Measurements from ENCODE around the gene SLC7A4.

Gene SLC7A4

DNA sequence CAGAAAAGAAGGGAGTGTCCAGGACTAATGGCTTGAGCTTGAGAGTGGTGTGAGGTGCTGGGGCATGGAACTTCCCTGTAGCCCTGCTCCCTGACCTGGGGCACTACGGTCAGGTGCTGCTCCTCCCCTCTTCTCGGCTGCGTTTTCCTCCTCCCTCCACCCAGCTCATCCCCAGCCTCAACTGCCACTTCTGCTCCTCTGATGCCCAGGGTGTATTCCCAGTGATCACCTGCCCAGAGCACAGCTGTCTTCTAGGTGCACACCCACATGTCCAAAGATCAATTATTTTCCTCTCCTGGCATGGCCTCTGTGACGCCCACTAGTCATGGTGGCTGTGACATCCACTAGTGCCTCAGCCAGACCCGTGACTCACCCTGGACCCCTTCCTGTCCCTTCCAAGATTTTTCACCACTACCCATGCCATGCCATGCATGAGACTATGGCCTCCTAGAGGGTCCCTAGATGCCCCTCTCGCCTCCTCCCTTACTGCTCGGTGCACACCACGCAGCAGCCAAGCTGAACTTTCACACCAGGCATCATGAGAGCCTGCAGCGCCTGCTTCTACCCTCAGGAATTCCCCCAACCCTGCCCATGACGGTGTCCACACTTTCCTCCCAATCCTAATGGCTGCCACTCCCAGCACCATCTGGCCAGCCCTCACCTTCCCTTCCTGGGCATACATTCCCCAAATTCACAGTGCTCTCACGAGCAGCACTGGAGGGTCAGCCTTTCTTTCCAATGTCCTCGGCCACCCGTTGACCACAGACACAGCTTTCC, 15.5 kb downstream of the SLC7A4 start:
- no peak for DNase-seq (ENCODE audit: low spot score)
- TF ChIP-seq CTCF (IDR thresholded peaks at IDR 0.05; ENCODE audit: extremely low read depth, insufficient read depth, missing control alignments), result no peak
- in situ Hi-C loops (cut with MboI; ENCODE audit: low pct_unique_long_range_greater_than_20kb, low sequenced_read_pairs, unreplicated experiment), result no loop called here

DNA sequence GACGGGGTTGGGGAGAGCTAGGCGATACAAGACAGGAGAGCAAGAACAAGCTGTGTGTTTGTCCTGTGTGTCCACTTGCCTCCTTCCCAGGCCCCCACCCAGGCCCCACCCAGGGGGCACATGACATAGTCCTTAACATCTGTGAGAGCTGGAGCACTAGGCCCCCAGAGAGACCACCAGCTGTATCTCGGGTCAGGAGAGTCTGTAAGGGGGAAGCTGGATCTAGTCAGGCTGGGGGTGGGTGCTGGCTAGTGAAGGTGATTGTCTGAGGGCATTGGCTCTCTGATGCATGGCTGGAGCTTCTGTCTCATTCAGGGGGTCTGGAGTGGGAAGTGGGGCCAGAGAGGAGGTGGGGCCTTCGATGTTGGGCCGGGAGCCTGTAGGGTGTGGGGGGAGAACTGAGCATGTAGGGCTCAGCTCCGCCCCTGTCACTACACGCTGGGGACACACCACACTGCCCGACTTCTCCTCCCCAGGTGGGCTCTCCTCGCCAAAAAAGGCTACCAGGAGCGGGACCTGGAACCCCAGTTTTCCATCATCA, 16.8 kb downstream of the SLC7A4 start:
- no peak for DNase-seq (ENCODE audit: low spot score)
- in situ Hi-C loops (cut with MboI; ENCODE audit: low pct_unique_long_range_greater_than_20kb, low sequenced_read_pairs, unreplicated experiment), result no loop called here
- TF ChIP-seq CTCF (IDR thresholded peaks at IDR 0.05; ENCODE audit: extremely low read depth, insufficient read depth, missing control alignments), result no peak

DNA sequence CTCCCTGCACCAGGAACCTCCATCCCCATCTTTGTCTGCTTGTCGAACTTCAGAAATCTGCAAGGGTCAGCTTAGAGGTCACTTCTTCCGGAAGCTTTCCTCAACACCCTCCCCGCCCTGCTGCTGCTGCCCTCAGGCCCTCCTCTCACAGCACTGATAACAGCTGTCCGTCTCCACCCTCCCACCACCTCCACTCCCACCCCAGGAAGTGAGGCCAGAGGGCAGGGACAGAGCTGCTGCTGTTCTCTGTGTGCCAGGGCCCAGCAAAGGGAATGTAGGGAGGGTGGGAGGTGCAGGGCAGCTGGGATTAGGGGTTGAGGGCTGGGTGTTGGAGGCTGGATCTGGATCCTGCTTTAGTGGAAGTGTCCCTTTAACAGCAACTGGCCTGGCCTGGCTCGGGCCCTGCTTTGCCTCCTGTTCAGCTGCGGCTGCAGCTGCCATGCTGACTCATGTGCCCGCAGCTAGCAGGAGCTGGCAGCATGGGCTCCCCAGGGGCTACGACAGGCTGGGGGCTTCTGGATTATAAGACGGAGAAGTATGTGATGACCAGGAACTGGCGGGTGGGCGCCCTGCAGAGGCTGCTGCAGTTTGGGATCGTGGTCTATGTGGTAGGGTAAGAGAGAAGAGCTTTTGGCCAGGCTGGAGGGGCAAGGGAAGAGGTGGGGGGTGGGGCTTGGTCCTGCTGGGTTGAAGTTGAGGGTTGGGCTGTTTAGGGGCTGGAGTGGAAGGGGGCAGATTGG, 17.5 kb downstream of the SLC7A4 start, which contains the start of gene P2RX6:
Gene P2RX6, plus strand, starts transcription at position 440 of the 740 bp plus-strand sequence. Its CDS starts 10 bp downstream, at position 450.
- no peak for TF ChIP-seq CTCF (IDR thresholded peaks at IDR 0.05; ENCODE audit: extremely low read depth, insufficient read depth, missing control alignments)
- in situ Hi-C loops (cut with MboI; ENCODE audit: low pct_unique_long_range_greater_than_20kb, low sequenced_read_pairs, unreplicated experiment), result no loop called here
- no peak for DNase-seq (ENCODE audit: low spot score)

GRCh38 chr22:21014202-21014725, 18.1 kb downstream of the SLC7A4 start:
- in situ Hi-C loops (cut with MboI; ENCODE audit: low pct_unique_long_range_greater_than_20kb, low sequenced_read_pairs, unreplicated experiment), result no loop called here
- DNase-seq (ENCODE audit: low spot score), result peak; percentile 95

DNA sequence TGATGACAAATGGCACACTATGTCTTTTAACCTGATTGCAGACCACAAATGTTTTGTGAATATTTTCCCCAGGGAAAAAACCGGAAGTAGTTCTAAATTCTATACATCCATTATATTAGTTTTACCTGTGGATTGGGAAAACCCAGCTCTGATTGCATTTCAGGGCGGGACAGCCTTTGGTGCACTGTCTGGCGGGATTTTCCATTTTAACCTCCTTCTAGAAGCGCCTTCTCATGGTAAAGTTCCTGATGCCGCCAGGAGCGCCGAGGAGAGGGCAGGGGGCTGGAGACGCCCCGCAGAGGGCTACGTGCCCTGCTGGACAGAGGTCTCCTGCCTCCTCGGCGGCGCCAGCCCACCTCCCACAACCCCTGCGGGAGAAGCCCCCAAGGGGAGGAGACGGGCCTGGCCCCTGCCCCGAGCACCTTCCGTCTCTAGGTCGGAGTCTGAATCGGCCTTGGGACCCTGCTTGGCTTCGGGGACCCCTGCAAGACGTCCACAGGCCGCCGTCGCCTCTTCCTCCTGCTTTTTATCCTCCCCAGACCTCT, 18.6 kb downstream of the SLC7A4 start:
- in situ Hi-C loops (cut with MboI; ENCODE audit: low pct_unique_long_range_greater_than_20kb, low sequenced_read_pairs, unreplicated experiment), result no loop called here
- no peak for DNase-seq (ENCODE audit: low spot score)
- no peak for TF ChIP-seq CTCF (IDR thresholded peaks at IDR 0.05; ENCODE audit: extremely low read depth, insufficient read depth, missing control alignments)

More at GRCh38 chr22:21014202-21014725, 18.1 kb downstream of the SLC7A4 start:
- no peak for TF ChIP-seq CTCF (IDR thresholded peaks at IDR 0.05; ENCODE audit: extremely low read depth, insufficient read depth, missing control alignments)

All from GM13977 (cell line).